Smooth muscle cell (in vitro differentiated cells): ENCODE measurements around the gene MCTP1. TPM values are rescaled to one million over a fixed set of nuclear protein-coding genes. Genes with fewer than 3 reads are reported as not detected.

Source experiments
- DNase-seq: peaks from one replicate; lab custom pipeline; 2025; ENCODE audit not compliant: unreplicated experiment; lab: John Stamatoyannopoulos, UW
- H2AFZ ChIP-seq: fragments of 200-600 bp; sonication (generic); 2 replicates; pipeline ENCODE4 v1.6.0; 2016; ENCODE audit warnings: antibody characterized with exemption, low read depth, mild to moderate bottlenecking
- H3F3A ChIP-seq: fragments of 200-600 bp; sonication (generic); 2 replicates; pipeline ENCODE4 v1.6.0; 2017; ENCODE audit warnings: antibody characterized with exemption, low read depth
- H3K27ac ChIP-seq: fragments of 200-600 bp; sonication (generic); 2 replicates; pipeline ENCODE4 v1.5.1; 2016; ENCODE audit warnings: low read depth, mild to moderate bottlenecking
- H3K27me3 ChIP-seq: fragments of 200-600 bp; sonication (generic); 2 replicates; pipeline ENCODE4 v1.6.1; 2016; ENCODE audit warnings: low read depth, mild to moderate bottlenecking
- H3K36me3 ChIP-seq: fragments of 200-600 bp; sonication (generic); 2 replicates; pipeline ENCODE4 v1.5.1; 2016; ENCODE audit warnings: low read depth
- H3K4me1 ChIP-seq: fragments of 200-600 bp; sonication (generic); 2 replicates; pipeline ENCODE4 v1.5.1; 2016; ENCODE audit warnings: low read depth
- H3K4me2 ChIP-seq: fragments of 200-600 bp; sonication (generic); 2 replicates; pipeline ENCODE4 v1.6.0; 2016; ENCODE audit warnings: mild to moderate bottlenecking
- H3K4me3 ChIP-seq: fragments of 200-600 bp; sonication (generic); 2 replicates; pipeline ENCODE4 v1.5.1; 2016; ENCODE audit warnings: mild to moderate bottlenecking
- H3K79me2 ChIP-seq: fragments of 200-600 bp; sonication (generic); 2 replicates; pipeline ENCODE4 v1.6.0; 2016; ENCODE audit warnings: low read depth, mild to moderate bottlenecking
- H3K9ac ChIP-seq: fragments of 200-600 bp; sonication (generic); 2 replicates; pipeline ENCODE4 v1.6.0; 2016; ENCODE audit warnings: low read depth
- H3K9me3 ChIP-seq: fragments of 200-600 bp; sonication (generic); replicated peaks from 2 replicates; pipeline ENCODE4 v1.5.1; 2016; ENCODE audit warnings: low read depth
- H4K20me1 ChIP-seq: fragments of 200-600 bp; sonication (generic); 2 replicates; pipeline ENCODE4 v1.6.0; 2016; ENCODE audit warnings: low read depth
- WGBS: methylation state at CpG from one replicate; pipeline ENCODE4 v1.1.7; 2016; ENCODE audit warnings: low lambda C conversion rate; 5-methylcytosine and 5-hydroxymethylcytosine counted together
- polyA plus RNA-seq: library from polyadenylated mRNA; unstranded; fragments of >200 nt; fragmentation: Nextera tagmentation; extraction: Ambion mirVana; gene quantifications from 2 replicates; pipeline ENCODE4 v1.2.1, GENCODE V29; 2016
- total RNA-seq: library from RNA; depleted of rRNA; stranded (reverse); fragments of >200 nt; gene quantifications from 2 replicates; pipeline ENCODE4 v1.2.3, GENCODE V29; 2014
- TF ChIP-seq, protein P1 (sequence below): fragments of 200-600 bp; sonication (generic); IDR thresholded peaks from 2 replicates; pipeline ENCODE4 v1.5.1; 2017; ENCODE audit warnings: borderline replicate concordance, mild to moderate bottlenecking, antibody characterized with exemption; ENCODE audit not compliant: insufficient read depth, poor library complexity, severe bottlenecking

The MCTP1 gene
- total and polyA plus RNA-seq, 2 experiments from 2014 or later: 1.1 to 4.8 TPM

- WGBS: 98% methylated on average over 2 of the region's 2 CpGs
- Histone ChIP-seq H3F3A (no peaks in the 10 kb centered on the region), H3K4me1 (no peaks in the 10 kb centered on the region)
Observed at GRCh38 chr5:94699562-94699961, 585.3 kb downstream of the MCTP1 start.

DNA sequence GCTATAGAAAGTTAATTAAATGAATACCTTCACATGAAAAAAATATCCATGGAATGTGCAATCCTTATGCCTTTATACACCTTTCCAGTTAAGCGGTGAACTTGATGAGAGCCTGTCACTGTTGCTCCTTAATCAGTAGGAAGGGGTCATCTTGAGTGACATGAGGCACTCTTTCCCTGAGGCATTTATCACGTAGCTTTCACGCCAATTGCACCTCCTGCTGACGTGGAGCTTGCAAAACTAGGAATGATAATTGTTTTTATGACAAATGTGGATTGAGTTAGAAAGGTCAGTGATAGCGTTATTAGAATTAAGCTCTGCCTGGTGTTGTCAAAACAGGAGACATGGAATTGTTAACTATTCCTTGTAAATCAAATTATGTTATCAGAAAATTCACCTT, 586.7 kb downstream of the MCTP1 start:
- WGBS: 80% methylated on average over 5 of the region's 5 CpGs
- no peak overlapping the region for H3K27ac ChIP-seq
- no peak overlapping the region for H3K4me2 ChIP-seq
- TF ChIP-seq, protein P1, sequence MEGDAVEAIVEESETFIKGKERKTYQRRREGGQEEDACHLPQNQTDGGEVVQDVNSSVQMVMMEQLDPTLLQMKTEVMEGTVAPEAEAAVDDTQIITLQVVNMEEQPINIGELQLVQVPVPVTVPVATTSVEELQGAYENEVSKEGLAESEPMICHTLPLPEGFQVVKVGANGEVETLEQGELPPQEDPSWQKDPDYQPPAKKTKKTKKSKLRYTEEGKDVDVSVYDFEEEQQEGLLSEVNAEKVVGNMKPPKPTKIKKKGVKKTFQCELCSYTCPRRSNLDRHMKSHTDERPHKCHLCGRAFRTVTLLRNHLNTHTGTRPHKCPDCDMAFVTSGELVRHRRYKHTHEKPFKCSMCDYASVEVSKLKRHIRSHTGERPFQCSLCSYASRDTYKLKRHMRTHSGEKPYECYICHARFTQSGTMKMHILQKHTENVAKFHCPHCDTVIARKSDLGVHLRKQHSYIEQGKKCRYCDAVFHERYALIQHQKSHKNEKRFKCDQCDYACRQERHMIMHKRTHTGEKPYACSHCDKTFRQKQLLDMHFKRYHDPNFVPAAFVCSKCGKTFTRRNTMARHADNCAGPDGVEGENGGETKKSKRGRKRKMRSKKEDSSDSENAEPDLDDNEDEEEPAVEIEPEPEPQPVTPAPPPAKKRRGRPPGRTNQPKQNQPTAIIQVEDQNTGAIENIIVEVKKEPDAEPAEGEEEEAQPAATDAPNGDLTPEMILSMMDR: no peak
- H3K9ac ChIP-seq: no peak overlapping the region
- H3F3A ChIP-seq: no peaks in the 10 kb centered on the region
- no peaks in the 10 kb centered on the region for H4K20me1 ChIP-seq
- H3K4me3 ChIP-seq: no peak overlapping the region
- DNase-seq: no peak
- no peak overlapping the region for H2AFZ ChIP-seq
- no peaks in the 10 kb centered on the region for H3K79me2 ChIP-seq
- H3K36me3 ChIP-seq: no peaks in the 10 kb centered on the region
- H3K4me1 ChIP-seq: no peaks in the 10 kb centered on the region
- H3K27me3 ChIP-seq: no peaks in the 10 kb centered on the region
- H3K9me3 ChIP-seq: no peaks in the 10 kb centered on the region

More at GRCh38 chr5:94699562-94699961, 585.3 kb downstream of the MCTP1 start:
- Histone ChIP-seq H4K20me1 (no peaks in the 10 kb centered on the region), H3K4me3 (no peak overlapping the region), H2AFZ (no peak overlapping the region), H3K9ac (no peak overlapping the region), H3K79me2 (no peaks in the 10 kb centered on the region), H3K9me3 (no peaks in the 10 kb centered on the region), H3K36me3 (no peaks in the 10 kb centered on the region), H3K4me2 (no peak overlapping the region), H3K27me3 (no peaks in the 10 kb centered on the region), H3K27ac (no peak overlapping the region)
- no peak for DNase-seq
- TF ChIP-seq, protein P1: no peak

- no peaks in the 10 kb centered on the region for H3K9me3 ChIP-seq
- no peak overlapping the region for H2AFZ ChIP-seq
- H4K20me1 ChIP-seq: no peaks in the 10 kb centered on the region
- WGBS: 100% methylated on average over 2 of the region's 2 CpGs
- TF ChIP-seq, protein P1: no peak
- DNase-seq: no peak
- H3K27ac ChIP-seq: no peak overlapping the region
- no peaks in the 10 kb centered on the region for H3K79me2 ChIP-seq
- no peaks in the 10 kb centered on the region for H3F3A ChIP-seq
- H3K4me1 ChIP-seq: no peaks in the 10 kb centered on the region
- no peaks in the 10 kb centered on the region for H3K36me3 ChIP-seq
- H3K4me2 ChIP-seq: no peak overlapping the region
- no peak overlapping the region for H3K4me3 ChIP-seq
- no peaks in the 10 kb centered on the region for H3K27me3 ChIP-seq
- H3K9ac ChIP-seq: no peak overlapping the region
Observed at GRCh38 chr5:94694671-94695070, 590.2 kb downstream of the MCTP1 start.

GRCh38 chr5:94693845-94694370, 591.0 kb downstream of the MCTP1 start:
- no peak overlapping the region for H3K4me3 ChIP-seq
- TF ChIP-seq, protein P1: no peak
- H3K4me1 ChIP-seq: no peaks in the 10 kb centered on the region
- no peak for DNase-seq
- H3K27me3 ChIP-seq: no peaks in the 10 kb centered on the region
- H2AFZ ChIP-seq: no peak overlapping the region
- WGBS: 72% methylated on average over 1 of the region's 1 CpG
- no peaks in the 10 kb centered on the region for H3K36me3 ChIP-seq
- H3K27ac ChIP-seq: no peak overlapping the region
- no peaks in the 10 kb centered on the region for H3F3A ChIP-seq
- H4K20me1 ChIP-seq: no peaks in the 10 kb centered on the region
- H3K9ac ChIP-seq: no peak overlapping the region
- no peaks in the 10 kb centered on the region for H3K79me2 ChIP-seq
- H3K9me3 ChIP-seq: no peaks in the 10 kb centered on the region
- H3K4me2 ChIP-seq: no peak overlapping the region
